Neuronal stem cell (in vitro differentiated cells): ENCODE results near the gene MYO1E.
"Not testable (repeated sequence)": the region's sequence is repeated elsewhere in the genome, so short reads cannot be mapped to it uniquely, and the experiment has no call there.

Source experiments
- DNase-seq: peaks from one replicate; pipeline ENCODE4 v3.0.0-alpha.2; 2013; ENCODE audit warnings: low spot score
- H2AFZ ChIP-seq: one replicate; pipeline ENCODE4 v1.6.1; 2013; ENCODE audit warnings: mild to moderate bottlenecking, low read length, inconsistent platforms
- H2AK5ac ChIP-seq: 2 replicates; pipeline ENCODE4 v1.6.1; 2013; ENCODE audit warnings: low read depth, mild to moderate bottlenecking, inconsistent platforms, low read length, moderate library complexity, mixed read lengths
- H2BK120ac ChIP-seq: 2 replicates; pipeline ENCODE4 v1.6.1; 2013; ENCODE audit warnings: low read depth, mild to moderate bottlenecking, inconsistent platforms, low read length, moderate library complexity, mixed read lengths
- H2BK12ac ChIP-seq: one replicate; pipeline ENCODE4 v1.6.1; 2013; ENCODE audit warnings: low read length, inconsistent platforms
- H2BK15ac ChIP-seq: 2 replicates; pipeline ENCODE4 v1.6.1; 2013; ENCODE audit warnings: mild to moderate bottlenecking, low read length, inconsistent platforms, mixed read lengths
- H2BK5ac ChIP-seq: one replicate; pipeline ENCODE4 v1.6.1; 2013; ENCODE audit warnings: inconsistent platforms, mild to moderate bottlenecking, low read length, moderate library complexity
- H3K14ac ChIP-seq: one replicate; pipeline ENCODE4 v1.6.1; 2013; ENCODE audit warnings: low read length, inconsistent platforms
- H3K18ac ChIP-seq: 2 replicates; pipeline ENCODE4 v1.6.1; 2013; ENCODE audit warnings: low read length, inconsistent platforms
- H3K23ac ChIP-seq: 2 replicates; pipeline ENCODE4 v1.6.1; 2013; ENCODE audit warnings: low read depth, mild to moderate bottlenecking, mixed read lengths, low read length, inconsistent platforms; ENCODE audit not compliant: poor library complexity
- H3K27ac ChIP-seq: replicated peaks from 3 replicates; pipeline ENCODE4 v1.5.1; 2013; ENCODE audit warnings: low read length, inconsistent platforms
- H3K27me3 ChIP-seq, 3 experiments: 2 replicates each; pipeline ENCODE4 v1.6.1; 2013; ENCODE audit warnings: low read length in 3 of 3, mild to moderate bottlenecking in 2 of 3, inconsistent platforms in 1 of 3, low read depth in 1 of 3, mixed read lengths in 1 of 3, moderate library complexity in 1 of 3; ENCODE audit not compliant: control insufficient read depth in 3 of 3, insufficient read depth in 3 of 3
- H3K36me3 ChIP-seq, 2 donors: replicated peaks in 1 of 2; 2 replicates each; pipeline ENCODE4 v1.6.1; 2013; ENCODE audit warnings: low read length in 2 of 2; ENCODE audit not compliant: control insufficient read depth in 2 of 2, insufficient read depth in 2 of 2
- H3K4ac ChIP-seq: 2 replicates; pipeline ENCODE4 v1.6.1; 2013; ENCODE audit warnings: inconsistent platforms, mild to moderate bottlenecking, low read length, moderate library complexity
- H3K4me1 ChIP-seq, 2 donors: 1 replicate in 1 of 2; 2 replicates in 1 of 2; pipeline ENCODE4 v1.6.1; 2013; ENCODE audit warnings: low read length in 2 of 2, low read depth in 1 of 2; ENCODE audit not compliant: control insufficient read depth in 2 of 2, insufficient read depth in 1 of 2
- H3K4me2 ChIP-seq: one replicate; pipeline ENCODE4 v1.6.1; 2013; ENCODE audit warnings: mild to moderate bottlenecking, low read length, inconsistent platforms; ENCODE audit not compliant: insufficient read depth, poor library complexity, severe bottlenecking
- H3K4me3 ChIP-seq, 2 donors: 2 replicates each; pipeline ENCODE4 v1.5.1; 2013; ENCODE audit warnings: low read length in 2 of 2, mild to moderate bottlenecking in 2 of 2, inconsistent platforms in 1 of 2, moderate library complexity in 1 of 2
- H3K79me1 ChIP-seq: one replicate; pipeline ENCODE4 v1.6.1; 2013; ENCODE audit warnings: low read depth, mild to moderate bottlenecking, inconsistent platforms, low read length, moderate library complexity
- H3K9ac ChIP-seq: one replicate; pipeline ENCODE4 v1.6.1; 2013; ENCODE audit warnings: mild to moderate bottlenecking, low read depth, low read length, inconsistent platforms; ENCODE audit not compliant: poor library complexity
- H3K9me3 ChIP-seq, 2 donors: replicated peaks in 1 of 2; 2 replicates each; pipeline versions ENCODE3 to v1.6.1; 2013; ENCODE audit warnings: low read length in 2 of 2, mild to moderate bottlenecking in 2 of 2, inconsistent platforms in 1 of 2, low read depth in 1 of 2, mixed read lengths in 1 of 2, moderate library complexity in 1 of 2; ENCODE audit not compliant: control insufficient read depth in 2 of 2, insufficient read depth in 1 of 2
- H4K8ac ChIP-seq: one replicate; pipeline ENCODE4 v1.6.1; 2013; ENCODE audit warnings: low read depth, mild to moderate bottlenecking, inconsistent platforms, low read length, moderate library complexity
- H4K91ac ChIP-seq: one replicate; pipeline ENCODE4 v1.6.1; 2013; ENCODE audit warnings: low read length, low read depth, mild to moderate bottlenecking, inconsistent platforms; ENCODE audit not compliant: poor library complexity
- WGBS, 2 donors: extraction: QIAGEN DNeasy Blood & Tissue Kit; methylation state at CpG; one replicate each; pipeline ENCODE4 v1.1.7; 2013; ENCODE audit warnings: missing lambda C conversion rate in 2 of 2, mixed read lengths in 1 of 2; ENCODE audit not compliant: insufficient read length in 2 of 2, insufficient replicate concordance in 1 of 2; ENCODE audit errors: extremely low coverage in 2 of 2; 5-methylcytosine and 5-hydroxymethylcytosine counted together

The MYO1E gene

GRCh38 chr15:59166166-59166565, 206.5 kb downstream of the MYO1E start:
- Histone ChIP-seq H2BK12ac (no peak overlapping the region), H3K79me1 (no peaks in the 10 kb centered on the region), H3K9ac (no peak overlapping the region), H3K4ac (no peak overlapping the region), H3K4me2 (no peak overlapping the region), H2BK15ac (no peak overlapping the region), H3K23ac (no peak overlapping the region), H3K14ac (no peak overlapping the region), H3K18ac (no peak overlapping the region), H3K9me3 (no peaks in the 10 kb centered on the region), H3K27me3 (no peaks in the 10 kb centered on the region), H2BK5ac (no peak overlapping the region), H3K4me1 (peaks cover 2 to 4% of the 10 kb centered on the region in 2 donors), H3K4me3 (no peak overlapping the region), H3K36me3 (peaks cover 8 to 18% of the 10 kb centered on the region in 2 donors), H4K8ac (no peak overlapping the region), H4K91ac (no peak overlapping the region), H3K27ac (no peak overlapping the region), H2AK5ac (no peak overlapping the region), H2BK120ac (no peak overlapping the region), H2AFZ (no peak overlapping the region)
- no CpG with 5 or more reads among the region's 4 CpGs for whole genome bisulfite sequencing, 2 donors
- DNase-seq = no peak

- Histone ChIP-seq H2BK120ac (no peak overlapping the region), H2AK5ac (no peak overlapping the region), H3K36me3 (peaks cover 7 to 18% of the 10 kb centered on the region in 2 donors), H3K79me1 (no peaks in the 10 kb centered on the region), H3K14ac (no peak overlapping the region), H3K27me3 (no peaks in the 10 kb centered on the region), H3K9me3 (no peaks in the 10 kb centered on the region), H3K4me1 (peaks cover 2 to 4% of the 10 kb centered on the region in 2 donors), H2BK12ac (no peak overlapping the region), H2BK15ac (no peak overlapping the region), H2BK5ac (no peak overlapping the region), H2AFZ (no peak overlapping the region), H3K9ac (no peak overlapping the region), H3K23ac (no peak overlapping the region), H4K91ac (no peak overlapping the region), H3K4ac (no peak overlapping the region), H3K18ac (no peak overlapping the region), H3K27ac (no peak overlapping the region), H3K4me2 (no peak overlapping the region), H3K4me3 (no peak overlapping the region), H4K8ac (no peak overlapping the region)
- no peak for DNase-seq
- no CpG with 5 or more reads among the region's 3 CpGs for WGBS, 2 donors
Observed at GRCh38 chr15:59165726-59166125, 206.9 kb downstream of the MYO1E start.

GRCh38 chr15:59162080-59162479, 210.6 kb downstream of the MYO1E start:
- H3K4me2 ChIP-seq, H3K14ac ChIP-seq, H4K91ac ChIP-seq, H3K79me1 ChIP-seq, H2AFZ ChIP-seq, H3K27ac ChIP-seq, H2BK12ac ChIP-seq, H4K8ac ChIP-seq, H2BK120ac ChIP-seq, H3K9ac ChIP-seq, H2BK5ac ChIP-seq, H3K4ac ChIP-seq, H2BK15ac ChIP-seq, H3K4me3 ChIP-seq, H3K23ac ChIP-seq, H3K18ac ChIP-seq, H3K9me3 ChIP-seq, H2AK5ac ChIP-seq, DNase-seq, H3K4me1 ChIP-seq, H3K27me3 ChIP-seq: not testable (repeated sequence)
- peaks cover 9 to 46% of the 10 kb centered on the region in 2 donors for H3K36me3 ChIP-seq
- WGBS, 2 donors = no CpG with 5 or more reads among the region's 8 CpGs

GRCh38 chr15:59160880-59161593, 211.6 kb downstream of the MYO1E start:
- Histone ChIP-seq H3K27ac (no peak overlapping the region), H4K8ac (no peak overlapping the region), H2BK12ac (no peak overlapping the region), H2AFZ (no peak overlapping the region), H2BK120ac (no peak overlapping the region), H3K36me3 (peaks cover 9 to 54% of the 10 kb centered on the region in 2 donors), H3K18ac (no peak overlapping the region), H3K4me1 (no peaks in the 10 kb centered on the region), H2AK5ac (no peak overlapping the region), H3K4me3 (no peak overlapping the region), H3K4ac (no peak overlapping the region), H3K9me3 (no peaks in the 10 kb centered on the region), H3K9ac (no peak overlapping the region), H3K23ac (no peak overlapping the region), H3K4me2 (no peak overlapping the region), H3K27me3 (no peaks in the 10 kb centered on the region), H4K91ac (no peak overlapping the region), H2BK5ac (no peak overlapping the region), H3K79me1 (no peaks in the 10 kb centered on the region), H2BK15ac (no peak overlapping the region), H3K14ac (no peak overlapping the region)
- WGBS, 2 donors = no CpG with 5 or more reads among the region's 23 CpGs
- DNase-seq = no peak
